ENCODE results near the gene PPME1.

DNA sequence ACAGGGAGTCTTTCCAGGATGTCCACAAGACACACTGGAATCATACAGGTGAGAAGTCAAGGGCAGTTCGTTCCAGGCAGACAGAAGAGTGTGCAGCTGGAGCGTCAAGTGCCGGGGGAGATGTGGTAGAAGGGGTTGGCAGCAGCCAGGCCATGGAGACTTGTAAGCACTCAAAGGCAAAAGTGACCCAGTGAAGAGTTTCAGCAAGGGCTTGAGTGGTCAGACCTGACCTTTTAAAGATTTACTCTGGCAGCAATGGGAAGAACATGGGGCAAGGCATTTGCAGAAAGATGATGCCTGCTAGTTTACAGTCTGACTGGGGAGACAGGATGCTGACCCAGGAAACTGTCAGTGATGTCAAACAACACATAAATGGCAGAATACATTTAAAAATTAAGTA is 111.3 kb downstream of the PPME1 start:
- TF ChIP-seq YBX1 (IDR thresholded peaks at IDR 0.05) (no peak), EGR1 (conservative IDR thresholded peaks at IDR 0.05) (no peak), EP300 (IDR thresholded peaks at IDR 0.05; ENCODE audit: low read length) (no peak)
